Hematopoietic multipotent progenitor cell treated with erythropoietin and hydrocortisone succinate and interleukin-3 and kit ligand, for 4 days (in vitro differentiated cells): ENCODE data around the gene LSAMP.

ENCODE experiments used
- DNase-seq: peaks from one replicate; pipeline ENCODE4 v3.0.0-alpha.2; 2015

LSAMP gene

GRCh38 chr3:116445311-116445841, at the start of gene LSAMP:
LSAMP (minus strand) TSS chr3:116445487.
- DNase-seq, result no peak

- DNase-seq, result no peak
These were observed 47.1 kb upstream of the LSAMP start for GRCh38 chr3:116492379-116492778.

- no peak for DNase-seq
These were observed 37.8 kb upstream of the LSAMP start for GRCh38 chr3:116483135-116483534.

- no peak for DNase-seq
These were observed 31.4 kb upstream of the LSAMP start for GRCh38 chr3:116476691-116477090.

- no peak for DNase-seq
These were observed 29.5 kb upstream of the LSAMP start for GRCh38 chr3:116474801-116475200.

GRCh38 chr3:116474032-116474780, 28.9 kb upstream of the LSAMP start:
- no peak for DNase-seq

- DNase-seq, result no peak
These were observed 28.3 kb upstream of the LSAMP start for GRCh38 chr3:116473602-116474001.

GRCh38 chr3:116470605-116471197, 25.4 kb upstream of the LSAMP start:
- DNase-seq, result no peak

GRCh38 chr3:116469546-116469945, 24.3 kb upstream of the LSAMP start:
- DNase-seq, result no peak

GRCh38 chr3:116464276-116464798, 19.1 kb upstream of the LSAMP start:
- DNase-seq, result no peak

- DNase-seq, result no peak
These were observed 8.5 kb upstream of the LSAMP start for GRCh38 chr3:116453666-116454346.

GRCh38 chr3:116449546-116450350, 4.5 kb upstream of the LSAMP start:
- DNase-seq, result no peak

GRCh38 chr3:116445990-116446389, 703 bp upstream of the LSAMP start:
- no peak for DNase-seq

GRCh38 chr3:116444819-116445310, 422 bp downstream of the LSAMP start:
- no peak for DNase-seq

- DNase-seq, result no peak
These were observed 1.1 kb downstream of the LSAMP start for GRCh38 chr3:116444115-116444747.

- no peak for DNase-seq
These were observed 2.1 kb downstream of the LSAMP start for GRCh38 chr3:116443191-116443661.

GRCh38 chr3:116442331-116443021, 2.8 kb downstream of the LSAMP start:
- DNase-seq, result no peak

- no peak for DNase-seq
These were observed 3.6 kb downstream of the LSAMP start for GRCh38 chr3:116441652-116442051.

GRCh38 chr3:116440196-116440595, 5.1 kb downstream of the LSAMP start:
- DNase-seq, result no peak

GRCh38 chr3:116433552-116433951, 11.7 kb downstream of the LSAMP start:
- DNase-seq, result no peak

- DNase-seq, result no peak
These were observed 12.5 kb downstream of the LSAMP start for GRCh38 chr3:116432795-116433194.
